HL-60 (cell line): Measurements from ENCODE around the gene CH25H.

Experiments used
- DNase-seq, 2 experiments: peaks; one replicate each; pipeline ENCODE4 v3.0.0-alpha.2; 2010 to 2020; ENCODE audit warnings: low read depth in 1 of 2, low spot score in 1 of 2
- H3K27ac ChIP-seq: fragments of 250-450 bp; sonication (Bioruptor Pico); replicated peaks from 2 replicates; pipeline ENCODE4 v1.5.1; 2020; ENCODE audit warnings: mild to moderate bottlenecking, moderate library complexity
- H3K27me3 ChIP-seq: fragments of 250-450 bp; sonication (Bioruptor Pico); 2 replicates; pipeline ENCODE4 v1.5.1; 2021; ENCODE audit warnings: mild to moderate bottlenecking, moderate library complexity; ENCODE audit not compliant: insufficient read depth, poor library complexity, severe bottlenecking
- H3K4me3 ChIP-seq: replicated peaks from 2 replicates; pipeline ENCODE4 v1.5.1; 2011; ENCODE audit warnings: mild to moderate bottlenecking, control low read depth, low read length; ENCODE audit not compliant: insufficient read depth
- GABPA ChIP-seq: IDR thresholded peaks from 2 replicates; pipeline ENCODE4 v1.6.1; 2012; ENCODE audit warnings: low read depth
- POLR2AphosphoS5 ChIP-seq: IDR thresholded peaks from 2 replicates; pipeline ENCODE4 v1.6.1; 2012; ENCODE audit warnings: low read depth
- SPI1 ChIP-seq: IDR thresholded peaks from 2 replicates; pipeline ENCODE4 v1.6.1; 2012; ENCODE audit warnings: low read depth, mild to moderate bottlenecking, borderline replicate concordance
- TF ChIP-seq, protein P1 (sequence below): IDR thresholded peaks from 2 replicates; pipeline ENCODE4 v1.6.1; 2012; ENCODE audit warnings: low read depth; ENCODE audit not compliant: insufficient replicate concordance
- TF ChIP-seq, protein P2 (sequence below): IDR thresholded peaks from one replicate; pipeline ENCODE4 v1.5.1; 2011; ENCODE audit warnings: low read length, control low read depth, inconsistent platforms; ENCODE audit not compliant: insufficient read depth

CH25H gene

DNA sequence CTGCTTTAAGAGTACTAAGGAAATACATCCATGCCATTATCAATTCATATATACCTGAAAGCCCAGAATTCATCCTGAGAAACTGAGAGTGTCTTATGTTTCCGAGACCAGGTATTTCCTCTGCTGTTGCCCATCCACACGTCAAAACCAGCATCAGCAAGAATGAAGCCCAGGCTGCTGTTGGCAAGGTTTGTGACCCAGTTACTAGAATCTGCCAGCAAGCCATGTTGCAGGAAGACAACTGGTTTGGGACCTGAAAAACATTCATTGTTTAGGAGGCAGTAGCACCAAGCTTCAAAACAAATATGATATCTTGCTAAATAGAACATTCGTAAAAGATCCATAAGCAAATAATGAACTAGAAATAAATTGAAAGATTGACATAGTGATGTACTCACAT is 21.0 kb upstream of the CH25H start:
- no peak for DNase-seq
- no peak overlapping the region for H3K27ac ChIP-seq
- H3K27me3 ChIP-seq: no peaks in the 10 kb centered on the region
- TF ChIP-seq, protein P1, sequence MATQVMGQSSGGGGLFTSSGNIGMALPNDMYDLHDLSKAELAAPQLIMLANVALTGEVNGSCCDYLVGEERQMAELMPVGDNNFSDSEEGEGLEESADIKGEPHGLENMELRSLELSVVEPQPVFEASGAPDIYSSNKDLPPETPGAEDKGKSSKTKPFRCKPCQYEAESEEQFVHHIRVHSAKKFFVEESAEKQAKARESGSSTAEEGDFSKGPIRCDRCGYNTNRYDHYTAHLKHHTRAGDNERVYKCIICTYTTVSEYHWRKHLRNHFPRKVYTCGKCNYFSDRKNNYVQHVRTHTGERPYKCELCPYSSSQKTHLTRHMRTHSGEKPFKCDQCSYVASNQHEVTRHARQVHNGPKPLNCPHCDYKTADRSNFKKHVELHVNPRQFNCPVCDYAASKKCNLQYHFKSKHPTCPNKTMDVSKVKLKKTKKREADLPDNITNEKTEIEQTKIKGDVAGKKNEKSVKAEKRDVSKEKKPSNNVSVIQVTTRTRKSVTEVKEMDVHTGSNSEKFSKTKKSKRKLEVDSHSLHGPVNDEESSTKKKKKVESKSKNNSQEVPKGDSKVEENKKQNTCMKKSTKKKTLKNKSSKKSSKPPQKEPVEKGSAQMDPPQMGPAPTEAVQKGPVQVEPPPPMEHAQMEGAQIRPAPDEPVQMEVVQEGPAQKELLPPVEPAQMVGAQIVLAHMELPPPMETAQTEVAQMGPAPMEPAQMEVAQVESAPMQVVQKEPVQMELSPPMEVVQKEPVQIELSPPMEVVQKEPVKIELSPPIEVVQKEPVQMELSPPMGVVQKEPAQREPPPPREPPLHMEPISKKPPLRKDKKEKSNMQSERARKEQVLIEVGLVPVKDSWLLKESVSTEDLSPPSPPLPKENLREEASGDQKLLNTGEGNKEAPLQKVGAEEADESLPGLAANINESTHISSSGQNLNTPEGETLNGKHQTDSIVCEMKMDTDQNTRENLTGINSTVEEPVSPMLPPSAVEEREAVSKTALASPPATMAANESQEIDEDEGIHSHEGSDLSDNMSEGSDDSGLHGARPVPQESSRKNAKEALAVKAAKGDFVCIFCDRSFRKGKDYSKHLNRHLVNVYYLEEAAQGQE: no peak
- no peak for TF ChIP-seq POLR2AphosphoS5
- no peak for TF ChIP-seq SPI1
- TF ChIP-seq, protein P2, sequence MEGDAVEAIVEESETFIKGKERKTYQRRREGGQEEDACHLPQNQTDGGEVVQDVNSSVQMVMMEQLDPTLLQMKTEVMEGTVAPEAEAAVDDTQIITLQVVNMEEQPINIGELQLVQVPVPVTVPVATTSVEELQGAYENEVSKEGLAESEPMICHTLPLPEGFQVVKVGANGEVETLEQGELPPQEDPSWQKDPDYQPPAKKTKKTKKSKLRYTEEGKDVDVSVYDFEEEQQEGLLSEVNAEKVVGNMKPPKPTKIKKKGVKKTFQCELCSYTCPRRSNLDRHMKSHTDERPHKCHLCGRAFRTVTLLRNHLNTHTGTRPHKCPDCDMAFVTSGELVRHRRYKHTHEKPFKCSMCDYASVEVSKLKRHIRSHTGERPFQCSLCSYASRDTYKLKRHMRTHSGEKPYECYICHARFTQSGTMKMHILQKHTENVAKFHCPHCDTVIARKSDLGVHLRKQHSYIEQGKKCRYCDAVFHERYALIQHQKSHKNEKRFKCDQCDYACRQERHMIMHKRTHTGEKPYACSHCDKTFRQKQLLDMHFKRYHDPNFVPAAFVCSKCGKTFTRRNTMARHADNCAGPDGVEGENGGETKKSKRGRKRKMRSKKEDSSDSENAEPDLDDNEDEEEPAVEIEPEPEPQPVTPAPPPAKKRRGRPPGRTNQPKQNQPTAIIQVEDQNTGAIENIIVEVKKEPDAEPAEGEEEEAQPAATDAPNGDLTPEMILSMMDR: no peak
- no peak overlapping the region for H3K4me3 ChIP-seq

DNA sequence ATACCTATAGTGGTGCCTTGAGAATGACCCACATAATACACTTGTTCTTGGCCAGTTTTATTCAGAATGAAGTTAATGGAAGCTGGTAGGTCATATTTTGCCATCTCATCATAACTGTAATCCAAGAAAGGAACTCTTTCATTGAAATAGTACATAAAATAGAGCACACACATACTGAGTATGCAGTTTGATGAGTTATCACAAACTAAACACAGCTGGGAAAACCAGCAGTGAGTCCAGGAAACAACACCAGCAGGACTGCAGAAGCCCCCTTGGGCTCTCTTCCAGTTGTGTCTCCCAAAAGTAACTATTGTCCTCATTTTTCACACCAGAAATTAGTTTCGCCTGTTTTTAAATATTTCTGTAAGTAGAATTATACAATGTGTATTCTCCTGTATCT is 19.8 kb upstream of the CH25H start:
- Histone ChIP-seq H3K27me3 (no peaks in the 10 kb centered on the region), H3K27ac (no peak overlapping the region), H3K4me3 (no peak overlapping the region)
- TF ChIP-seq SPI1 (no peak), GABPA (no peak)
- TF ChIP-seq, protein P2: no peak
- TF ChIP-seq, protein P1: no peak
- no peak for DNase-seq

DNA sequence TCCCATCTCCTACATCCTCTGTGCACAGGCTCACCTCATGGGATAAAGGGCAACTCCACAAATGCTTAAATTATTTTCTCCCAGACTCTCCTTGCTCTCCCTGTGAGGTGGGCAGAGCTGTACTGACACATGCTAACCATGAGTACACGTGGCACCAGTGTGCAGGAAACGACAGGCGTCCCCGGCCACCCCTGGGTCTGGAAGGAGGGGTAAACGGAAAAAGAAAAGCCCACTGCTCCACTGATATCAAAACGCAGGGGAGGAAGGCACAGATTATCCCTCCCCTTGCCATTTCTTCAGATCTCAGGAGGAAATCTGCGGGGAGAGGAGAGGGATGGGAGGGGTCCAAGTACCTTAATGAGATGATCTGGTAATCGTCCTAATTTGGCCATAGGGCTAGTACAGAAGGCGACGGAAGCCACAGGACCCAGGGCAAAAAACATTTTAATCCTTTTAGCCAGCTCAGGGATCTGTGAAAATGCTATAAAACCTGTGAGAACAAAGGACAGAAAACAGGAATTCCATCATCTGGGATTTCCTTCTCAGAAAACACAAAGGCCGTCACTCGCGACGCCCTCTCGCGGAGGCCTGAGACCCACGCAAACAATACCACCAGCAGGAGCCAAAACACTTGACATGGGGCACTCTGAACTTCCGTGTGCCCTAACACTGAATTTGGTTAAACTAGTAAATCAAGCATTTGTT is 17.8 kb upstream of the CH25H start:
- DNase-seq: no peak
- Histone ChIP-seq H3K27me3 (no peaks in the 10 kb centered on the region), H3K4me3 (no peak overlapping the region), H3K27ac (no peak overlapping the region)
- TF ChIP-seq SPI1 (no peak), GABPA (no peak), POLR2AphosphoS5 (no peak)
- TF ChIP-seq, protein P1: no peak
- TF ChIP-seq, protein P2: no peak
